ENCODE measurements around the gene ZNF512B. TPM values are rescaled to one million over a fixed set of nuclear protein-coding genes. Genes with fewer than 3 reads are reported as not detected.

ZNF512B gene
- total and polyA plus RNA-seq, 2 donors (not counting 1 experiment from before 2014, with no cell fraction given), result 8.8 to 10.5 TPM

GRCh38 chr20:64005394-64005793 is 35.7 kb upstream of the ZNF512B start:
- H3K4me3 ChIP-seq (ENCODE audit: control extremely low read depth in 1 of 5, extremely low read depth in 1 of 5, insufficient read depth in 1 of 5, low read depth in 2 of 5, low read length in 4 of 5), result no peak overlapping the region
- no peak overlapping the region for H3K27ac Mint-ChIP-seq

More at GRCh38 chr20:64005394-64005793, 35.7 kb upstream of the ZNF512B start:
- Histone ChIP-seq H3K4me1 (ENCODE audit: control insufficient read depth in 2 of 2, insufficient read depth in 2 of 2, low read length in 2 of 2) (peaks cover 0 to 6% of the 10 kb centered on the region in 2 donors), H3K36me3 (replicated peaks in 1 of 2; ENCODE audit: control extremely low read depth in 1 of 2, control insufficient read depth in 1 of 2, extremely low read depth in 1 of 2, insufficient read depth in 2 of 2, low read length in 1 of 2) (peaks cover 3 to 72% of the 10 kb centered on the region in 2 experiments), H3K9ac (ENCODE audit: low read length) (no peak overlapping the region), H3K4me2 (replicated peaks; ENCODE audit: low read depth, low read length, poor library complexity, severe bottlenecking) (no peak overlapping the region), H2AFZ (ENCODE audit: insufficient read depth, low read depth, low read length, poor library complexity, severe bottlenecking) (no peak overlapping the region), H3K79me2 (ENCODE audit: control insufficient read depth, insufficient read depth, low read length) (peaks cover 67% of the 10 kb centered on the region), H3K9me3 (ENCODE audit: control extremely low read depth in 1 of 3, control insufficient read depth in 2 of 3, insufficient read depth in 1 of 3, low read length in 2 of 3) (peaks cover 0 to 5% (median 0%) of the 10 kb centered on the region in 3 donors), H3K27me3 (replicated peaks in 1 of 4; ENCODE audit: control extremely low read depth in 1 of 4, control insufficient read depth in 3 of 4, insufficient read depth in 4 of 4, low read length in 3 of 4) (no peaks in the 10 kb centered on the region), H4K20me1 (ENCODE audit: control insufficient read depth, insufficient read depth, low read length, poor library complexity, severe bottlenecking) (peaks cover 72% of the 10 kb centered on the region), H3K27ac (ENCODE audit: low read length in 2 of 2) (no peak overlapping the region)
- DNase-seq, result no peak
- Mint-ChIP-seq H3K4me3 (no peak overlapping the region), H3K4me1 (peaks cover 6% of the 10 kb centered on the region), H3K27me3 (no peaks in the 10 kb centered on the region), H3K9me3 (ENCODE audit: insufficient read depth) (no peaks in the 10 kb centered on the region)
- ChIA-PET CTCF (no interaction called here), POLR2A (no interaction called here)
- WGBS (ENCODE audit: insufficient coverage), result 90% methylated on average over 6 of the region's 6 CpGs
- ATAC-seq (ENCODE audit: low read depth), result no peak
- no peak for TF ChIP-seq CTCF (IDR thresholded peaks at IDR 0.05)
- no peak for TF ChIP-seq EZH2 (IDR thresholded peaks at IDR 0.05; ENCODE audit: borderline replicate concordance, insufficient read depth, low read depth, low read length, poor library complexity, severe bottlenecking)
- intact Hi-C loops (cut with micrococcal nuclease), result no loop called here

All from B cell (primary cell).